SK-N-SH treated with all-trans-retinoic acid at 6 μM for 48 hours (cell line): Measurements from ENCODE around the gene TBC1D2B.

Experiments used
- BACH2 ChIP-seq: fragments of 250-450 bp; sonication (Bioruptor Pico); IDR thresholded peaks from 2 replicates; pipeline ENCODE4 v1.9.0; 2021; ENCODE audit warnings: mild to moderate bottlenecking, borderline replicate concordance
- GLIS3 ChIP-seq: fragments of 250-450 bp; sonication (Bioruptor Pico); IDR thresholded peaks from 2 replicates; pipeline ENCODE4 v1.5.0; 2020; ENCODE audit warnings: mild to moderate bottlenecking, moderate library complexity
- OSR1 ChIP-seq: fragments of 250-450 bp; sonication (Bioruptor Pico); IDR thresholded peaks from 2 replicates; pipeline ENCODE4 v1.8.0; 2022; ENCODE audit warnings: moderate library complexity, mild to moderate bottlenecking, inconsistent platforms
- RARB ChIP-seq: fragments of 250-450 bp; sonication (Bioruptor Pico); IDR thresholded peaks from 2 replicates; pipeline ENCODE4 v1.8.0; 2021; ENCODE audit warnings: mild to moderate bottlenecking, moderate library complexity
- TF ChIP-seq, protein P1 (sequence below): fragments of 250-450 bp; sonication (Bioruptor Pico); IDR thresholded peaks from 2 replicates; pipeline ENCODE4 v1.5.0; 2020; ENCODE audit warnings: mild to moderate bottlenecking, moderate library complexity
- TF ChIP-seq, protein P2 (sequence below): fragments of 250-450 bp; sonication (Bioruptor Pico); IDR thresholded peaks from 2 replicates; pipeline ENCODE4 v1.5.1; 2021; ENCODE audit warnings: mild to moderate bottlenecking, moderate library complexity

DNA sequence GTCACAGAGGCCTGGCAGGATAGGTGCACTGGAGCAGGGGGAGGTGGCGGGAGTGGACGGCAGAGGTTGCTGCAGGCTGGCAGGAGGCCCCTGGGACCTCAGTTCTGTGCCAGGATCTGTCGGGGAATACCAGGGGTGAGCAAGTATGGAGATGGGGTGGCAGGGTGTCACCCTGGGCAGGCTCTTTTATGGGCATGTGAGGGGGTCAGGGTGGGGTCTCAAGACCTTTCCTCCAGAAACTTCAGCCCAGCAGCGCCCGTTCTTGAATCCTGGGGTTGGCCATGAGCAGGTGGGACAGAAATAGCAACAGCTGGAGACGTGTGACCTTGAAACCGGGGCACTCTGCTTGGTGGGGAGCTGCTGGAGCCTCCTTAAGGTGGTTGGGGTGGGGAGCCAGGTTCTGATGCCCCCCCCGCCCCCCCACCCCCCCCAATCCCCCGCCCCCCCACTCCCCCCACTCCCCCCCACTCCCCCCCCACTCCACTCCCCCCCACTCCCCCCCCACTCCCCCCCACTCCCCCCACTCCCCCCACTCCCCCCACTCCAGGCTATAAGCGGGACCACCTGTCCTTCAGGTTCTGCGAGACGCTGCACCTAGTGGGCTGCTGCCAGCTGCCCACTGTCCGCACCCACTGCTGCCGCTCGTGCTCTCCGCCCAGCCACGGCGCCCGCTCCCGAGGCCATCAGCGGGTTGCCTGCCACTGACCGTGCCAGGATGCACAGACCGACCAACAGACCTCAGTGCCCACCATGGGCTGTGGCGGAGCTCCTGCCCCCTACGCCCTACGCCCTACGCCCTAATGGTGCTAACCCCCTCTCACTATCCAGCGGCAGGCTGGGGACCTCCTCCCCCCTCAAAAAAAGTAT, 84.9 kb downstream of the TBC1D2B start:
- no peak for TF ChIP-seq OSR1 (CRISPR knock-in tag)
- TF ChIP-seq, protein P1, sequence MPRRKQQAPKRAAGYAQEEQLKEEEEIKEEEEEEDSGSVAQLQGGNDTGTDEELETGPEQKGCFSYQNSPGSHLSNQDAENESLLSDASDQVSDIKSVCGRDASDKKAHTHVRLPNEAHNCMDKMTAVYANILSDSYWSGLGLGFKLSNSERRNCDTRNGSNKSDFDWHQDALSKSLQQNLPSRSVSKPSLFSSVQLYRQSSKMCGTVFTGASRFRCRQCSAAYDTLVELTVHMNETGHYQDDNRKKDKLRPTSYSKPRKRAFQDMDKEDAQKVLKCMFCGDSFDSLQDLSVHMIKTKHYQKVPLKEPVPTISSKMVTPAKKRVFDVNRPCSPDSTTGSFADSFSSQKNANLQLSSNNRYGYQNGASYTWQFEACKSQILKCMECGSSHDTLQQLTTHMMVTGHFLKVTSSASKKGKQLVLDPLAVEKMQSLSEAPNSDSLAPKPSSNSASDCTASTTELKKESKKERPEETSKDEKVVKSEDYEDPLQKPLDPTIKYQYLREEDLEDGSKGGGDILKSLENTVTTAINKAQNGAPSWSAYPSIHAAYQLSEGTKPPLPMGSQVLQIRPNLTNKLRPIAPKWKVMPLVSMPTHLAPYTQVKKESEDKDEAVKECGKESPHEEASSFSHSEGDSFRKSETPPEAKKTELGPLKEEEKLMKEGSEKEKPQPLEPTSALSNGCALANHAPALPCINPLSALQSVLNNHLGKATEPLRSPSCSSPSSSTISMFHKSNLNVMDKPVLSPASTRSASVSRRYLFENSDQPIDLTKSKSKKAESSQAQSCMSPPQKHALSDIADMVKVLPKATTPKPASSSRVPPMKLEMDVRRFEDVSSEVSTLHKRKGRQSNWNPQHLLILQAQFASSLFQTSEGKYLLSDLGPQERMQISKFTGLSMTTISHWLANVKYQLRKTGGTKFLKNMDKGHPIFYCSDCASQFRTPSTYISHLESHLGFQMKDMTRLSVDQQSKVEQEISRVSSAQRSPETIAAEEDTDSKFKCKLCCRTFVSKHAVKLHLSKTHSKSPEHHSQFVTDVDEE (CRISPR knock-in tag) = no peak
- no peak for TF ChIP-seq GLIS3 (CRISPR knock-in tag)
- TF ChIP-seq BACH2 (CRISPR knock-in tag) = no peak
- TF ChIP-seq, protein P2, sequence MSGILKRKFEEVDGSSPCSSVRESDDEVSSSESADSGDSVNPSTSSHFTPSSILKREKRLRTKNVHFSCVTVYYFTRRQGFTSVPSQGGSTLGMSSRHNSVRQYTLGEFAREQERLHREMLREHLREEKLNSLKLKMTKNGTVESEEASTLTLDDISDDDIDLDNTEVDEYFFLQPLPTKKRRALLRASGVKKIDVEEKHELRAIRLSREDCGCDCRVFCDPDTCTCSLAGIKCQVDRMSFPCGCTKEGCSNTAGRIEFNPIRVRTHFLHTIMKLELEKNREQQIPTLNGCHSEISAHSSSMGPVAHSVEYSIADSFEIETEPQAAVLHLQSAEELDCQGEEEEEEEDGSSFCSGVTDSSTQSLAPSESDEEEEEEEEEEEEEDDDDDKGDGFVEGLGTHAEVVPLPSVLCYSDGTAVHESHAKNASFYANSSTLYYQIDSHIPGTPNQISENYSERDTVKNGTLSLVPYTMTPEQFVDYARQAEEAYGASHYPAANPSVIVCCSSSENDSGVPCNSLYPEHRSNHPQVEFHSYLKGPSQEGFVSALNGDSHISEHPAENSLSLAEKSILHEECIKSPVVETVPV (CRISPR knock-in tag) = no peak
- TF ChIP-seq RARB (CRISPR knock-in tag) = no peak
